Body of pancreas (tissue), 4 donors: Measurements from ENCODE around the gene KLC3. TPM values are rescaled to one million over a fixed set of nuclear protein-coding genes. Genes with fewer than 3 reads are reported as not detected.

Source experiments
- ATAC-seq: fragments of 150-250 bp; one replicate; pipeline ENCODE4 v1.9.1; 2016
- DNase-seq, 4 donors: peaks; one replicate each; pipeline ENCODE4 v3.0.0-alpha.2; 2019
- H3K27ac ChIP-seq, 4 donors: fragments of 200-600 bp; sonication (generic); 1 replicate in 3 of 4; 2 replicates in 1 of 4; pipeline versions ENCODE4 v1.5.1 to v1.6.1; 2016 to 2019; ENCODE audit warnings: mild to moderate bottlenecking in 1 of 4, mixed read lengths in 1 of 4, moderate library complexity in 1 of 4
- H3K27me3 ChIP-seq, 2 donors: fragments of 200-600 bp; sonication (generic); one replicate each; pipeline ENCODE4 v1.6.0; 2016; ENCODE audit warnings: mild to moderate bottlenecking in 1 of 2
- H3K36me3 ChIP-seq, 2 donors: fragments of 200-600 bp; sonication (generic); replicated peaks in 1 of 2; 2 replicates each; pipeline ENCODE4 v1.5.1; 2016; ENCODE audit warnings: low read depth in 2 of 2; ENCODE audit not compliant: insufficient read depth in 1 of 2
- H3K4me1 ChIP-seq: fragments of 200-600 bp; sonication (generic); one replicate; pipeline ENCODE4 v1.6.0; 2016
- H3K4me3 ChIP-seq, 2 donors: fragments of 200-600 bp; sonication (generic); 1 replicate in 1 of 2; 2 replicates in 1 of 2; pipeline ENCODE4 v1.5.1; 2016 to 2019
- H3K9me3 ChIP-seq, 3 donors: fragments of 200-600 bp; sonication (generic); 1 replicate in 2 of 3; 2 replicates in 1 of 3; pipeline ENCODE4 v1.5.1; 2016
- POLR2A ChIP-seq, 3 donors: fragments of 450-650 bp; IDR thresholded peaks; one replicate each; pipeline ENCODE4 v1.6.1; 2016; ENCODE audit warnings: antibody characterized with exemption in 3 of 3, mild to moderate bottlenecking in 2 of 3
- WGBS, 2 donors: methylation state at CpG; one replicate each; pipeline ENCODE4 v1.1.5; 2017; 5-methylcytosine and 5-hydroxymethylcytosine counted together
- intact Hi-C: fragments of 100-400 bp; cut with DNase I; formaldehyde crosslinking; loops from one replicate; pipeline ENCODE4 v1.15.1; 2023
- total RNA-seq, 2 donors: library from RNA; depleted of rRNA; stranded (reverse); fragments of >200 nt; gene quantifications; one replicate each; pipeline ENCODE4 v1.1.0, GENCODE V29; 2016
- TF ChIP-seq, protein P1 (sequence below), 7 experiments: fragments of 450-650 bp in 4 of 7; fragments of 200-600 bp in 3 of 7; sonication (generic) in 3 of 7; IDR thresholded peaks; one replicate each; pipeline ENCODE4 v1.5.1; 2016 to 2019; ENCODE audit warnings: antibody characterized with exemption in 7 of 7

The KLC3 gene
- total RNA-seq, result 10 to 100 TPM in 1 of 2 donors, 1 to 10 TPM in 1; 1.3 to 11.7 TPM

DNA sequence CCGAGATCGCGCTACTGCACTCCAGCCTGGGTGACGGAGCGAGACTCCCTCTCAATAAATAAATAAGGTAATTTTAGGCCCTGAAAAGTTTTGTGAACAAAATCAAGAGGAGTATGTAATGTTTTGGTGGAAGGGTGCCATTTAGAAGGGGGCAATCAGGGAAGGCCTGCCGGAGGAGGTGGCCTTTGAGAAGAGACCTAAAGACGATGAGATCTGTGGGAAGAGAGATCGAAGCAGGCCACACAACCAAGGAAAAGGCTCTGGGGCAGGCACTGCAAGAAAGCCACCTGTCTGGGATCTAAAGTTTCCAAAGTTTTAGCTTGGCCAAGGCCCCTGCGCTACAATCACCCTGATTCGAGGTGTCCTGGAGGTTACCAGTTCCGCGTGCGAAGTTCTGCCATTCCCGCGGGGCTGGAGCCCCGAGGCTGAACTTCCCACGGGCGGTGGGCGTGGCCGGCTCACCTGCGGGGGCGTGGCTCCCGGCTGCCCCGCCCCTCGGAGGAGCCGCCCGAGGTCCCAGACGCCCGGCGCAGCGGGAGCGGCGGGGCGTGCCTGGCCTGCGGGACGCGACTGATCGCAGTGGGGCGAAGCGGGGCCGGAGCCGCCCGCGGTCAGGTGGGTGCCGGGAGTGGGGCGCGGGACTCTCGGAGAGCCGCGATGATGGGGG, at the start of gene KLC3:
Gene KLC3 (plus strand): TSS at position 519 of the 667 bp plus-strand sequence. CDS start 4,792 bp downstream, outside the sequence.
- 11 to 41% methylated on average over 10 to 38 of the region's 50 CpGs for WGBS, 2 donors
- Histone ChIP-seq H3K4me3 (peak within 1 kb of the TSS in 1 of 2 donors; percentile 22), H3K4me1 (peaks cover 18% of the 10 kb centered on the region), H3K9me3 (no peaks in the 10 kb centered on the region), H3K27ac (peak within 1 kb of the TSS in 3 of 4 donors; percentile 2 to 38 (median 29)), H3K36me3 (no peaks in the 10 kb centered on the region), H3K27me3 (no peaks in the 10 kb centered on the region)
- ATAC-seq (peak; percentile 76), DNase-seq (peak; percentile 61 to 80 (median 70))
- TF ChIP-seq POLR2A (IDR thresholded peaks at IDR 0.05), result peak in 2 of 3 donors; percentile 33 to 38
- TF ChIP-seq, protein P1, sequence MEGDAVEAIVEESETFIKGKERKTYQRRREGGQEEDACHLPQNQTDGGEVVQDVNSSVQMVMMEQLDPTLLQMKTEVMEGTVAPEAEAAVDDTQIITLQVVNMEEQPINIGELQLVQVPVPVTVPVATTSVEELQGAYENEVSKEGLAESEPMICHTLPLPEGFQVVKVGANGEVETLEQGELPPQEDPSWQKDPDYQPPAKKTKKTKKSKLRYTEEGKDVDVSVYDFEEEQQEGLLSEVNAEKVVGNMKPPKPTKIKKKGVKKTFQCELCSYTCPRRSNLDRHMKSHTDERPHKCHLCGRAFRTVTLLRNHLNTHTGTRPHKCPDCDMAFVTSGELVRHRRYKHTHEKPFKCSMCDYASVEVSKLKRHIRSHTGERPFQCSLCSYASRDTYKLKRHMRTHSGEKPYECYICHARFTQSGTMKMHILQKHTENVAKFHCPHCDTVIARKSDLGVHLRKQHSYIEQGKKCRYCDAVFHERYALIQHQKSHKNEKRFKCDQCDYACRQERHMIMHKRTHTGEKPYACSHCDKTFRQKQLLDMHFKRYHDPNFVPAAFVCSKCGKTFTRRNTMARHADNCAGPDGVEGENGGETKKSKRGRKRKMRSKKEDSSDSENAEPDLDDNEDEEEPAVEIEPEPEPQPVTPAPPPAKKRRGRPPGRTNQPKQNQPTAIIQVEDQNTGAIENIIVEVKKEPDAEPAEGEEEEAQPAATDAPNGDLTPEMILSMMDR (IDR thresholded peaks at IDR 0.05), result no peak
- intact Hi-C loops, result no loop called here

DNA sequence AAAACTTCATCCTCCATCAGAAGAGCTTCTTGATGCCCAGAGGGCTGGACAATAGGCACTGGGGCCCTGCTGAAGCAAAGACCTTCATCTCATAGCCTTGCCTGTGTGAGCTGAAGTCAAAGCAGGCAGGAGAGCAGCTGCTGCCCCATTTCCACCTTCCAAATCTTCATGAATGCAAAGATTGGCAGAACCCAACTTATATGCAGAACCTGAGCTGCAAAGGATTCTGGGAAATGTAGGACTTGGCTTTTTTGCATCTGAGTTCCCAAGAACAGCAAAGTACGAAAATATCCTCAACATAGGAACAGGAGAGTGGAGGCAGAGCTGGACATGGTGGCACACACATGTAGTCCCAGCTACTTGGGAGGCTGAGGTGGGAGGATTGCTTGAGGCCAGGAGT, 48.7 kb upstream of the KLC3 start:
- TF ChIP-seq, protein P1 (IDR thresholded peaks at IDR 0.05), result no peak
- no peak for TF ChIP-seq POLR2A (IDR thresholded peaks at IDR 0.05)
- DNase-seq, result no peak
- peaks cover 17% of the 10 kb centered on the region for H3K4me1 ChIP-seq
- H3K9me3 ChIP-seq, result no peaks in the 10 kb centered on the region
- no peak overlapping the region for H3K27ac ChIP-seq
- H3K36me3 ChIP-seq, result no peaks in the 10 kb centered on the region
- intact Hi-C loops, result no loop called here
- H3K4me3 ChIP-seq, result no peak overlapping the region
- WGBS, 2 donors, result 100% methylated on average over 1 of the region's 1 CpG
- no peak for ATAC-seq
- H3K27me3 ChIP-seq, result no peaks in the 10 kb centered on the region

DNA sequence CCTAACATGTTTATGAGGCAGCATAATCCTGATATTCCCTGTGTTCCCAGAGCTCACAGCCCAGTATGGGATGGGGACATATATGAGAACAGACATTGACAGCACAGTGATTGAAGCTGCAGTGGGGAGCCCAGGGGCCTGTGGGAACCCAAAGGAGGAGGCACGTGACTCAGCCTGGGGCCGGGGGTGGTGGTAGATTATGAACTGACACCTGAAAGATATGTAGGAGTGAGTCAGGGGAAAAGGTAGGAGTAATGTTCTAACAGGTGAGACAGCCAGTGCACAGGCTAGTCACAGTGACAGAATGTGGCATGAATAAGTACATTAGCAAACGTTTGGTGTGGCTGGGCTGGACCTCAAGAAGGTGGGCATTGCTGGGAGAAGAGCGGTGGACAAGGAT, 46.9 kb upstream of the KLC3 start:
- Histone ChIP-seq H3K4me3 (no peak overlapping the region), H3K4me1 (peaks cover 17% of the 10 kb centered on the region), H3K36me3 (no peaks in the 10 kb centered on the region), H3K27me3 (no peaks in the 10 kb centered on the region), H3K27ac (peak overlapping the region in 3 of 4 donors; percentile 13 to 75 (median 54)), H3K9me3 (no peaks in the 10 kb centered on the region)
- DNase-seq (no peak), ATAC-seq (no peak)
- intact Hi-C loops, result no loop called here
- WGBS, 2 donors, result 52 to 73% methylated on average over 4 of the region's 4 CpGs
- no peak for TF ChIP-seq POLR2A (IDR thresholded peaks at IDR 0.05)
- TF ChIP-seq, protein P1 (IDR thresholded peaks at IDR 0.05), result no peak

DNA sequence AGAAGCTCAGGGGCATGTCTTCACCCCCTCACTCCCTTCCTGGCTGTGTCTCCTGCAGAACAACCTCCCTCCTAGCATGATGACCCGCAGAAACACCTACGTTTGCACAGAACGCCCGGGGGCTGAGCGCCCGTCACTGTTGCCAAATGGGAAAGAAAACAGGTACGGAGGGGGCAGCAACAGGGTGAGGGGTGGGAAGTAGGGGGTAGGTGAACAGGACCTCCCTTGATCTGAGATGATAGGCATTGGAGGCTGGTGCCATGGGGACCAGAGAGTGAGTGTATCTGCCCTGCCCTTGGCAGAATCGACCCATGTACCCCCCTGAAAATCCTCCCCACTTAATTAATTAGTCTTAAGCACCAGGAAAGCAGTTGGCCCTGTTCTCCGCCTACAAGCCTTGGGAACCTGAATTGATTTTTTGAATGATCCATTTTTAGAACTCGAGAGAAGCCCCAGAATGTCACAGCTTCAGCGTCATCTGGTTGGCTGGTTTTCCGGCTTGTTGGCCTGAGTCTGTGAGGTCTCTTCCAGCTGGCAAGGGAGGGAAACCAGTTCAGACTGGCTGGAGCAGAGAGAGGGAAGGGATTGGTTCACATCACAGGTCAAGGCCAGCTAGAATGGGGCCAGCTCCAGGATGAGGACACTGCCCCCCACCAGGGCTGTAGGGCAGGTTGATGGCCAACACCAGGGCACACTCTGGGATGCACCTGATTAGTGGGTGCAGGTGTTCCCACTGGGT, 46.1 kb upstream of the KLC3 start:
- DNase-seq, result peak; percentile 46 to 72 (median 64)
- no peak overlapping the region for H3K4me3 ChIP-seq
- peak; percentile 88 for ATAC-seq
- H3K36me3 ChIP-seq, result no peaks in the 10 kb centered on the region
- WGBS, 2 donors, result 46 to 49% methylated on average over 8 to 12 of the region's 12 CpGs
- peak overlapping the region in 3 of 4 donors; percentile 13 to 75 (median 54) for H3K27ac ChIP-seq
- no peaks in the 10 kb centered on the region for H3K27me3 ChIP-seq
- H3K4me1 ChIP-seq, result peaks cover 17% of the 10 kb centered on the region
- no peaks in the 10 kb centered on the region for H3K9me3 ChIP-seq
- no peak for TF ChIP-seq POLR2A (IDR thresholded peaks at IDR 0.05)
- TF ChIP-seq, protein P1 (IDR thresholded peaks at IDR 0.05), result no peak
- intact Hi-C loops, result no loop called here
